Thoracic aorta (tissue), 2 donors: ENCODE measurements around the gene SLC36A3. TPM values are rescaled to one million over a fixed set of nuclear protein-coding genes. Genes with fewer than 3 reads are reported as not detected.

Source experiments
- ATAC-seq: fragments of 150-250 bp; one replicate; pipeline ENCODE4 v1.8.0; 2017; ENCODE audit warnings: low read depth; ENCODE audit not compliant: insufficient number of reproducible peaks, low FRiP score
- DNase-seq: peaks from one replicate; pipeline ENCODE4 v3.0.0-alpha.2; 2020; ENCODE audit warnings: low spot score
- H3K27ac ChIP-seq, 2 donors: fragments of 200-600 bp; sonication (generic); 1 replicate in 1 of 2; 2 replicates in 1 of 2; pipeline ENCODE4 v1.5.1; 2016; ENCODE audit warnings: mild to moderate bottlenecking in 2 of 2, moderate library complexity in 2 of 2
- H3K27me3 ChIP-seq: fragments of 200-600 bp; sonication (generic); replicated peaks from 2 replicates; pipeline ENCODE4 v1.6.0; 2016; ENCODE audit warnings: mild to moderate bottlenecking; ENCODE audit not compliant: insufficient read depth
- H3K36me3 ChIP-seq: fragments of 200-600 bp; sonication (generic); one replicate; pipeline ENCODE4 v1.5.1; 2016
- H3K4me1 ChIP-seq, 2 donors: fragments of 200-600 bp; sonication (generic); 1 replicate in 1 of 2; 2 replicates in 1 of 2; pipeline versions ENCODE4 v1.5.1 to v1.6.0; 2016; ENCODE audit warnings: low read depth in 2 of 2, mild to moderate bottlenecking in 1 of 2; ENCODE audit not compliant: control insufficient read depth in 1 of 2
- H3K4me3 ChIP-seq: fragments of 200-600 bp; sonication (generic); 2 replicates; pipeline ENCODE4 v1.5.1; 2016; ENCODE audit warnings: mild to moderate bottlenecking
- H3K9me3 ChIP-seq: fragments of 200-600 bp; sonication (generic); 2 replicates; pipeline ENCODE4 v1.5.1; 2016
- CTCF ChIP-seq: fragments of 200-600 bp; sonication (generic); IDR thresholded peaks from one replicate; pipeline ENCODE4 v1.5.1; 2019; ENCODE audit warnings: antibody characterized with exemption
- total RNA-seq, 2 donors: library from RNA; depleted of rRNA; stranded (reverse); fragments of >200 nt; gene quantifications; one replicate each; pipeline versions ENCODE4 v1.1.0 to v1.2.3, GENCODE V29; 2016

Gene SLC36A3
- total RNA-seq, 2 donors from 2014 or later = not detected

- no peak overlapping the region for H3K4me3 ChIP-seq
- TF ChIP-seq CTCF = no peak
- H3K27me3 ChIP-seq = no peaks in the 10 kb centered on the region
- no peaks in the 10 kb centered on the region for H3K9me3 ChIP-seq
- H3K4me1 ChIP-seq = peaks cover 0 to 8% of the 10 kb centered on the region in 2 donors
- DNase-seq (no peak), ATAC-seq (no peak)
- no peak overlapping the region for H3K27ac ChIP-seq
- H3K36me3 ChIP-seq = no peaks in the 10 kb centered on the region
These were observed 41.7 kb upstream of the SLC36A3 start for GRCh38 chr5:151345187-151345807.

GRCh38 chr5:151344088-151344487 lies 40.5 kb upstream of the SLC36A3 start:
- TF ChIP-seq CTCF = no peak
- H3K4me3 ChIP-seq = no peak overlapping the region
- no peaks in the 10 kb centered on the region for H3K9me3 ChIP-seq
- H3K4me1 ChIP-seq = peaks cover 0 to 8% of the 10 kb centered on the region in 2 donors
- H3K36me3 ChIP-seq = no peaks in the 10 kb centered on the region
- DNase-seq (no peak), ATAC-seq (no peak)
- no peaks in the 10 kb centered on the region for H3K27me3 ChIP-seq
- no peak overlapping the region for H3K27ac ChIP-seq

- H3K36me3 ChIP-seq = no peaks in the 10 kb centered on the region
- DNase-seq (no peak), ATAC-seq (no peak)
- no peak overlapping the region for H3K4me3 ChIP-seq
- H3K4me1 ChIP-seq = no peaks in the 10 kb centered on the region
- no peak for TF ChIP-seq CTCF
- no peak overlapping the region for H3K27ac ChIP-seq
- H3K9me3 ChIP-seq = no peaks in the 10 kb centered on the region
- no peaks in the 10 kb centered on the region for H3K27me3 ChIP-seq
These were observed 36.4 kb upstream of the SLC36A3 start for GRCh38 chr5:151340004-151340403.

- H3K27ac ChIP-seq = no peak overlapping the region
- no peaks in the 10 kb centered on the region for H3K4me1 ChIP-seq
- no peak for TF ChIP-seq CTCF
- ATAC-seq (no peak), DNase-seq (no peak)
- H3K4me3 ChIP-seq = no peak overlapping the region
- no peaks in the 10 kb centered on the region for H3K36me3 ChIP-seq
- H3K9me3 ChIP-seq = no peaks in the 10 kb centered on the region
- H3K27me3 ChIP-seq = no peaks in the 10 kb centered on the region
These were observed 35.2 kb upstream of the SLC36A3 start for GRCh38 chr5:151338734-151339133.

GRCh38 chr5:151332857-151333256 lies 29.3 kb upstream of the SLC36A3 start:
- ATAC-seq = no peak
- DNase-seq = no peak
- H3K27ac ChIP-seq = no peak overlapping the region
- TF ChIP-seq CTCF = no peak
- no peaks in the 10 kb centered on the region for H3K36me3 ChIP-seq
- H3K9me3 ChIP-seq = no peaks in the 10 kb centered on the region
- no peaks in the 10 kb centered on the region for H3K4me1 ChIP-seq
- no peaks in the 10 kb centered on the region for H3K27me3 ChIP-seq
- H3K4me3 ChIP-seq = no peak overlapping the region
